Measurements from ENCODE around the gene CEP128. TPM values are rescaled to one million over a fixed set of nuclear protein-coding genes. Genes with fewer than 3 reads are reported as not detected.
A peak's percentile ranks its signal among the peaks of the same experiment; 100 is the strongest.

The CEP128 gene
- total and polyA plus RNA-seq, 2 experiments from 2014 or later, result 2.4 to 5.2 TPM

DNA sequence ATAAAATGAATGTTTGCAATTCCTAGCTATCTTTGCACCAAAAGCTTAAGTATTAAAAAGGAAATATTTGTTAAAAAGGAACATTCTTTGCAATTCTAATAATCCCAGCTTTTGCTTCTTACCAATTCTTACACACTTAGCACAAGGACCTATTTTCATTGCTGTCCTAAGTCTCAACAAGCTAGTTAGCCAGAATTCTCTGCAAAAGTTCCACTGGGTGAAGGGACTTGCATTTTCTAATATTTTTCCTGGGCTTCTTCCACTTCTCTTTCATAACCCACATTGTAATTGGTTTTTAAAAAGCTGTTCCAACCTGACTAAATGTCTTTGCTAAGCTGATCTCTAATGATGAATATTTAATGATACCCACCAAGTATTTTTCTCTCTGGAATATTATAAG, 422.5 kb downstream of the CEP128 start:
- no peaks in the 10 kb centered on the region for H3K9me2 ChIP-seq (ENCODE audit: insufficient read depth)
- H3K27ac ChIP-seq, result no peak overlapping the region
- no peaks in the 10 kb centered on the region for H3F3A ChIP-seq (ENCODE audit: insufficient read depth)
- H3K9ac ChIP-seq, result no peak overlapping the region
- H3K4me1 ChIP-seq (ENCODE audit: insufficient read depth), result 0 out of 2 replicates have a peak, but pooled peaks cover 7% of the 10 kb centered on the region
- H3K4me2 ChIP-seq (ENCODE audit: unreplicated experiment), result no peak overlapping the region
- H4K20me1 ChIP-seq (ENCODE audit: insufficient read depth), result no peaks in the 10 kb centered on the region
- no peaks in the 10 kb centered on the region for H3K36me3 ChIP-seq (ENCODE audit: low read depth)
- no peak for DNase-seq
- no peak overlapping the region for H2AFZ ChIP-seq
- H3K9me3 ChIP-seq (ENCODE audit: low read depth), result no peaks in the 10 kb centered on the region
- H3K27me3 ChIP-seq (replicated peaks; ENCODE audit: insufficient read depth), result no peaks in the 10 kb centered on the region
- TF ChIP-seq EZH2 (IDR thresholded peaks at IDR 0.05; ENCODE audit: insufficient read depth, poor library complexity, severe bottlenecking), result no peak
- TF ChIP-seq EZH2phosphoT487 (IDR thresholded peaks at IDR 0.05; ENCODE audit: insufficient read depth, low read depth), result no peak
- no peaks in the 10 kb centered on the region for H3K79me2 ChIP-seq (ENCODE audit: insufficient read depth)
- in situ Hi-C loops (cut with MboI), result no loop called here
- no peak overlapping the region for H3K4me3 ChIP-seq

DNA sequence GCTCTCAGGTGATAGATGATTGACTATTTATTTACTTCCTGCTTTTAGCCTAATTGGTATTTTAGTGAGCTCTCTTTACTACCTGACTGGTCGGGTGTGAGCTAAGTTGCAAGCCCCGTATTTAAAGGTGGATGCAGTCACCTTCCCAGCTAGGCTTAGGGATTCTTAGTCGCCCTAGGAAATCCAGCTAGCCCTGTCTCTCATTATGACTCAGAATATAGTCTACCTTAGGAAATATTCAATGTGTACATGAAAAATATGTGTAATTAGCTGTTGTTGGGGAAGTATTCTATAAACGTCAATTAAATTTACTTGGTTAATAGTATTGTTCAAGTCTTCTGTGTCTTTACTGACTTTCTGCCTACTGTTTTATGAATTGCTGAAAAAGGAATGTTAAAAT, 423.4 kb downstream of the CEP128 start:
- H2AFZ ChIP-seq, result no peak overlapping the region
- in situ Hi-C loops (cut with MboI), result no loop called here
- H3K36me3 ChIP-seq (ENCODE audit: low read depth), result no peaks in the 10 kb centered on the region
- DNase-seq, result no peak
- H3K9ac ChIP-seq, result no peak overlapping the region
- H3K4me2 ChIP-seq (ENCODE audit: unreplicated experiment), result no peak overlapping the region
- no peaks in the 10 kb centered on the region for H3K79me2 ChIP-seq (ENCODE audit: insufficient read depth)
- H3K4me1 ChIP-seq (ENCODE audit: insufficient read depth), result 0 out of 2 replicates have a peak, but pooled peaks cover under 1% of the 10 kb centered on the region
- H3F3A ChIP-seq (ENCODE audit: insufficient read depth), result no peaks in the 10 kb centered on the region
- WGBS, 2 experiments (ENCODE audit: low coverage in 1 of 2, low lambda C conversion rate in 2 of 2, missing lambda C conversion rate in 2 of 2), result 95 to 98% methylated on average over 4 of the region's 4 CpGs
- no peak for TF ChIP-seq EZH2 (IDR thresholded peaks at IDR 0.05; ENCODE audit: insufficient read depth, poor library complexity, severe bottlenecking)
- TF ChIP-seq EZH2phosphoT487 (IDR thresholded peaks at IDR 0.05; ENCODE audit: insufficient read depth, low read depth), result no peak
- no peak overlapping the region for H3K27ac ChIP-seq
- no peaks in the 10 kb centered on the region for H3K27me3 ChIP-seq (replicated peaks; ENCODE audit: insufficient read depth)
- no peak overlapping the region for H3K4me3 ChIP-seq
- H3K9me3 ChIP-seq (ENCODE audit: low read depth), result no peaks in the 10 kb centered on the region
- no peaks in the 10 kb centered on the region for H4K20me1 ChIP-seq (ENCODE audit: insufficient read depth)
- H3K9me2 ChIP-seq (ENCODE audit: insufficient read depth), result no peaks in the 10 kb centered on the region

DNA sequence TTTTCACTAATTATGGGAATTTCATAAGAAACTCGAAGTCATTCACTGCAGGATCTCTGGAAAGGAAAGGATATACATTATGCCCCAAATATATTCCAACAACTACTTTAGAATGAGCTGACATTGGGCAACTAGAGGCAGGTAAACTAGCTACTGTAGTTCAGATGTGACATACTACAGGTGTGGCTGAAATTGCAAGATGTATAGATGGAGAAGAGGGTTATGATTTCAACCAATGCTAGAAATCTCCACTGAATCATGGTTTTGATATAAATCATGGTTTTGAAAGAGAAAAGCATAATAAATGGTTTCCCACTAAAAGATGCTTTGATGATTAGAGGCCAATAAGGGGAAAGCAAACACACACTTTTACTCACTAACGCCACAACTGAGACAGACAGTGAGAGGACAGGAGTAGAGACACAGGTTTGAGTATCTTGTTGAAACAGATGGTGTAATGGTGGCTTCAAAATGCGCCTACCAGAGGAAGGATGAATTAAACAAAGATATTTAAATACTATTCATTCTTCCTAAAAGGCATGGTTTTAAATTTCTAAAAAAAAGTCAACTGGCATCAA, 434.2 kb downstream of the CEP128 start:
- in situ Hi-C loops (cut with MboI), result no loop called here
- 96 to 98% methylated on average over 3 of the region's 3 CpGs for WGBS, 2 experiments (ENCODE audit: low coverage in 1 of 2, low lambda C conversion rate in 2 of 2, missing lambda C conversion rate in 2 of 2)

DNA sequence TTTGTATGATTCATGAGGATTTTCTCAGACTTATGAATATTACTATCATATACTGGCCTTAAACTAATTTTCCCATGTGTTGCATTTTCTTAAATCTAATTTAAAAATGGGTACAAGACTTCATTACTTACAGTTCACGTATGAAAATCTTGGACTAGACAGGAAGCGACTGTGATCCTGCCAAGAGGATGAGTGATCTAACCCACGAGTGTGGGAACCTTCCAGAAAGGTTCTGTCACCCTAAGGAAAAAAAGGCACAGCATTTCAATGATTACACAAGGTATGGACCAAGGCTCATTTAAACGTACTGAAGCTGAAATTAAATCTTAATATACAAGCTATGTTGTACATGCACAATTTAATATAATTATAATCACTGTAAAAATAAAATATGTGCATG, 436.8 kb downstream of the CEP128 start:
- no peak overlapping the region for H2AFZ ChIP-seq
- in situ Hi-C loops (cut with MboI), result no loop called here

More for the DNA sequence above, 434.2 kb downstream of the CEP128 start:
- H3K27ac ChIP-seq, result no peak overlapping the region
- no peak overlapping the region for H3K4me3 ChIP-seq
- no peaks in the 10 kb centered on the region for H3K9me3 ChIP-seq (ENCODE audit: low read depth)
- no peak overlapping the region for H3K9ac ChIP-seq
- H3K4me1 ChIP-seq (ENCODE audit: insufficient read depth), result no peaks in the 10 kb centered on the region
- DNase-seq, result no peak
- H3F3A ChIP-seq (ENCODE audit: insufficient read depth), result no peaks in the 10 kb centered on the region
- TF ChIP-seq EZH2 (IDR thresholded peaks at IDR 0.05; ENCODE audit: insufficient read depth, poor library complexity, severe bottlenecking), result no peak
- no peak for TF ChIP-seq EZH2phosphoT487 (IDR thresholded peaks at IDR 0.05; ENCODE audit: insufficient read depth, low read depth)
- no peaks in the 10 kb centered on the region; the same call in 1 of the 2 replicates for H3K9me2 ChIP-seq (ENCODE audit: insufficient read depth)
- H3K36me3 ChIP-seq (ENCODE audit: low read depth), result no peaks in the 10 kb centered on the region
- no peak overlapping the region for H2AFZ ChIP-seq
- no peaks in the 10 kb centered on the region for H3K27me3 ChIP-seq (replicated peaks; ENCODE audit: insufficient read depth)
- no peak overlapping the region for H3K4me2 ChIP-seq (ENCODE audit: unreplicated experiment)
- no peaks in the 10 kb centered on the region for H4K20me1 ChIP-seq (ENCODE audit: insufficient read depth)
- H3K79me2 ChIP-seq (ENCODE audit: insufficient read depth), result no peaks in the 10 kb centered on the region

More for the DNA sequence above, 436.8 kb downstream of the CEP128 start:
- H3K79me2 ChIP-seq (ENCODE audit: insufficient read depth), result no peaks in the 10 kb centered on the region
- H3K4me2 ChIP-seq (ENCODE audit: unreplicated experiment), result no peak overlapping the region
- no peak overlapping the region for H3K4me3 ChIP-seq
- no peaks in the 10 kb centered on the region for H3F3A ChIP-seq (ENCODE audit: insufficient read depth)
- TF ChIP-seq EZH2phosphoT487 (IDR thresholded peaks at IDR 0.05; ENCODE audit: insufficient read depth, low read depth), result no peak
- no peak for TF ChIP-seq EZH2 (IDR thresholded peaks at IDR 0.05; ENCODE audit: insufficient read depth, poor library complexity, severe bottlenecking)
- DNase-seq, result peak; percentile 35
- 74 to 87% methylated on average over 4 of the region's 4 CpGs for WGBS, 2 experiments (ENCODE audit: low coverage in 1 of 2, low lambda C conversion rate in 2 of 2, missing lambda C conversion rate in 2 of 2)
- H3K9ac ChIP-seq, result no peak overlapping the region
- no peaks in the 10 kb centered on the region; the same call in 1 of the 2 replicates for H3K9me2 ChIP-seq (ENCODE audit: insufficient read depth)
- H3K4me1 ChIP-seq (ENCODE audit: insufficient read depth), result no peaks in the 10 kb centered on the region
- no peak overlapping the region for H3K27ac ChIP-seq
- H3K27me3 ChIP-seq (replicated peaks; ENCODE audit: insufficient read depth), result no peaks in the 10 kb centered on the region
- H4K20me1 ChIP-seq (ENCODE audit: insufficient read depth), result no peaks in the 10 kb centered on the region
- H3K9me3 ChIP-seq (ENCODE audit: low read depth), result no peaks in the 10 kb centered on the region
- H3K36me3 ChIP-seq (ENCODE audit: low read depth), result no peaks in the 10 kb centered on the region
